HepG2 (cell line): ENCODE data around the gene WDR26. TPM values are rescaled to one million over a fixed set of nuclear protein-coding genes. Genes with fewer than 3 reads are reported as not detected.

Source experiments
- BCL3 ChIP-seq: sonication (generic); formaldehyde crosslinking; IDR thresholded peaks from 2 replicates; pipeline ENCODE4 v1.5.1; 2020; ENCODE audit warnings: mild to moderate bottlenecking, missing genetic modification reagents, moderate library complexity
- ELF3 ChIP-seq: IDR thresholded peaks from 2 replicates; pipeline ENCODE4 v1.6.1; 2016; ENCODE audit warnings: missing genetic modification reagents, missing compliant biosample characterization
- GPN1 ChIP-seq: sonication (generic); formaldehyde crosslinking; IDR thresholded peaks from 2 replicates; pipeline ENCODE4 v1.5.1; 2020; ENCODE audit warnings: missing genetic modification reagents, borderline replicate concordance
- HBP1 ChIP-seq: IDR thresholded peaks from 2 replicates; pipeline ENCODE4 v1.6.1; 2016; ENCODE audit warnings: low read depth, control low read depth
- MXI1 ChIP-seq: IDR thresholded peaks from 3 replicates; pipeline ENCODE4 v1.6.1; 2012; ENCODE audit warnings: low read depth, low read length, inconsistent platforms, borderline replicate concordance
- NFYC ChIP-seq: IDR thresholded peaks from 2 replicates; pipeline ENCODE4 v1.6.1; 2016; ENCODE audit warnings: missing genetic modification reagents, missing compliant biosample characterization
- RXRB ChIP-seq: IDR thresholded peaks from 2 replicates; pipeline ENCODE4 v1.6.1; 2016; ENCODE audit warnings: borderline replicate concordance, missing genetic modification reagents, missing compliant biosample characterization
- SRY ChIP-seq: sonication (generic); formaldehyde crosslinking; IDR thresholded peaks from 2 replicates; pipeline ENCODE4 v1.8.0; 2022; ENCODE audit warnings: mild to moderate bottlenecking, missing genetic modification reagents
- YY1 ChIP-seq: IDR thresholded peaks from 2 replicates; pipeline ENCODE4 v1.6.1; 2011; ENCODE audit warnings: low read length, low read depth, moderate library complexity, mild to moderate bottlenecking; ENCODE audit not compliant: insufficient read depth, insufficient replicate concordance
- ZBTB10 ChIP-seq: sonication (generic); formaldehyde crosslinking; IDR thresholded peaks from 2 replicates; pipeline ENCODE4 v1.4.0; 2020; ENCODE audit warnings: missing genetic modification reagents, borderline replicate concordance
- ZNF318 ChIP-seq: sonication (generic); formaldehyde crosslinking; IDR thresholded peaks from 2 replicates; pipeline ENCODE4 v1.4.0; 2020; ENCODE audit warnings: mild to moderate bottlenecking, missing genetic modification reagents
- ZSCAN29 ChIP-seq: sonication (generic); formaldehyde crosslinking; conservative IDR thresholded peaks from 2 replicates; pipeline ENCODE4 v1.4.0; 2020; ENCODE audit warnings: mild to moderate bottlenecking, missing genetic modification reagents
- polyA plus RNA-seq, 8 experiments: library from polyadenylated mRNA; depleted of rRNA in 3 of 8; stranded (reverse) in 7 of 8; unstranded in 1 of 8; fragments of >200 nt; fragmentation: Illumina TruSeq in 4 of 8; extraction: Trizol in 4 of 8; gene quantifications; 2 replicates each; pipeline versions ENCODE4 v1.2.1 to v1.2.3, GENCODE V29; 2011 to 2016; ENCODE audit warnings: low read depth in 4 of 8, missing spikeins in 1 of 8, mixed read lengths in 1 of 8; ENCODE audit not compliant: insufficient read depth in 1 of 8
- total RNA-seq, 5 experiments: library from RNA; depleted of rRNA; stranded (reverse); fragments of >200 nt; fragmentation: Illumina TruSeq; extraction: Trizol; gene quantifications; 2 replicates each; pipeline ENCODE4 v1.2.3, GENCODE V29; 2016; ENCODE audit warnings: low read depth in 1 of 5

WDR26 gene
- total and polyA plus RNA-seq, 2 of the 13 experiments (the other 11 are each of a cell fraction or from before 2014, with no cell fraction given) = 13.2 to 23.7 TPM

- TF ChIP-seq ZNF318 (CRISPR knock-in tag) (0 out of 2 replicates have a peak, but pooled peaks have one; percentile 25), ELF3 (CRISPR knock-in tag) (0 out of 2 replicates have a peak, but pooled peaks have one; percentile 27), ZBTB10 (0 out of 2 replicates have a peak, but pooled peaks have one; percentile 47), RXRB (CRISPR knock-in tag) (no peak), YY1 (peak; percentile 62), NFYC (peak; percentile 76), HBP1 (peak; percentile 28; the same call in 1 of the 2 replicates), SRY (CRISPR knock-in tag) (0 out of 2 replicates have a peak, but pooled peaks have one; percentile 33), GPN1 (CRISPR knock-in tag) (no peak), MXI1 (peak; percentile 66; the same call in 1 of the 3 replicates), ZSCAN29 (no peak), BCL3 (CRISPR knock-in tag) (peak; percentile 57; the same call in 1 of the 2 replicates)
Measured at GRCh38 chr1:224356685-224357625, 77.6 kb downstream of the WDR26 start, which contains the start of gene CNIH4 (continued).
